GM21619 (cell line): ENCODE results near the gene NANOS2.
A peak's percentile ranks its signal among the peaks of the same experiment; 100 is the strongest.

Source experiments
- ATAC-seq: cut with Tn5 transposase; IDR thresholded peaks from one replicate; pipeline ENCODE4 v1.9.1; 2021; ENCODE audit not compliant: unreplicated experiment

NANOS2 gene

DNA sequence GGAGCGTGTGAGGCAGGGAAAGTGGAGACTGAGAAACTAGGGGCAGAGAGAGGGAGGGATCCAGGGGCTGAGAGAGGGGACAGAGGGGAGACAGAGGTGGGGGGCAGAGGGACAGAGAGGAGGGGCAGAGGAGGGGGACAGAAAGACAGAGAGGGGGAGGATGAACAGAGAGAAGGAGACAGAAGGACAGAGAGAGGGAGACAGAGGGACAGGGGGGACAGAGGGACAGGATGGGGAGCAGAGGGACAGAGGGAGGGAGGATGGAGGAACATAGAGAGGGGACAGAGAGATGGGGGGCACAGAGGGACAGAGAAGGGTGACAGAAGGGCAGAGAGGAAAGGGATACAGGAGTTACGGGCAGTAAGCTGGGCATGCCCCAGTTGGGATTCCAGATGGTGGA lies 14.7 kb upstream of the NANOS2 start:
- no peak for ATAC-seq

DNA sequence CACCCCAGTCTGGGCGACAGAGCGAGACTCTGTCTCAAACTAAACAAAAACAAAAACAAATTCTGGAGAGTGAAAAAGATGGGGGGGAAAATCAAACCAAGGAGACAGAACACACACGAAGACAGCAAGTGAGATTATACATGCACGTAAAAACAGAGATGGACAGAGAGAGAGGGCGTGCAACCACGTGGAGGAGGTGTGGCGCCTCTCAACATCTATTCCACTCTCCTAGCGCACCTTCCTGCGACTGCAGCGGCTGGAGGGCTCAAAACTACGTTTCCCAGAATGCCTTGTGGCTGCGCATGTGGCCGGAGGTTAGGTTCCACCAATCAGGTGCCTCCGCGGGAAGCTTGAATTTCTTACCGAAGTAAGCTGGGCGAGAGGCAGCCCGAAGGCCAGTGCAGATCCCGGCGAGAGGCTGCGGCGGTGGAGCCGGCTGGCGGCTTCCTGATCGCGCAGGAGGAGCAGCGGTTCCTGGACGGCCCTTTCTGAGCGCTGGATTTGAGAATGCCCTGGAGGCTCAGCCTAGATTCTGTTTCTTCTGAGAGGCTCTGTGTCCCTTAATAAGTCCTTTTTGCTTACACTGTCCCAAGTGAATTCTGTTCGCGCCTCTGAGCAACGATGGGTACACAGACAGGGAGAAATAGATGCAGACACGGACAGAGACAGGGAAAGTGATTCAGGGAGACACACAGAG lies 13.1 kb upstream of the NANOS2 start:
- ATAC-seq, result peak; percentile 82

DNA sequence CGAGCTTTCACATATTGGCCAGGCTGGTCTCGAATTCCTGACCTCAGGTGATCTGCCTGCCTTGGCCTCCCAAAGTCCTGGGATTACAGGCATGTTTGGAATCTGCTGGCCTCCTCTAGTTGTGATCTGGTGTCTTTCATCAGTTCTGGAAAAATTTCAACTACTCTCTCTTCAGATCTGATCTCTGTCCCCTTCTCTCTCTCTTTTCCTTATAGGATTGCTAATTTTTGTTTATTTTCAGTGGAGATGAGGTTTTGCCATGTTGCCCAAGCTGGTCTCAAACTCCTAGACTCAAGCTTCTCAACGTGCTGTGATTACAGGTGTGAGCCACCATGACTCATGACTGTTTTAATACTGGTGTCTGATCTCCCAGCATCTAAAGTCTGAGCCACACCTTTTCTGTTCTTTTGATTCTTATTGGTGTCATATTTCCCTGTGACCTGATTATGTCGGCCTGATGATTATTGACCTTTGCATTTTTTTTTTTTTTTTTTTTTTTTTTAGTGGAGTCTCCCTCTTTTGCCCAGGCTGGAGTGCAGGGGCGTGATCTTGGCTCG lies 10.4 kb upstream of the NANOS2 start:
- no peak for ATAC-seq

DNA sequence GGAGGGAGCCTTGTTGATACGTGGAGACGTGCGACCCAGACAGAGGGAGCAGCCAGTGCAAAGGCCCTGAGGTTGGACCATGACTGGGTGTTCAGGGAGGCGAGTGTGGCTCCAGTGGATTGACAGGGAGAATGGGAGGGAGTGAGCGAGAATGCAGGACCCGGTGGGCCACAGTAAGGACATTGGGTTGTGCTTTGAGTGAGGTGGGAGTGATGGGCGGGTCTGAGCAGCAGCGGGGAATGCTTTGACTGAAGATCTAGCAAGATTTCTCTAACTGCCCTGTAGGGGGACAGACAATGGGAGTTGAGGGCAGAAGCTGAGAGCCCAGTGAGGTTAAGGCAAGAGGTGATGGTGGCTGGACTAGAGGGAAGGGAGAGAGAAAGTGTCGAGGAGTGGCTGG lies 7.7 kb upstream of the NANOS2 start:
- ATAC-seq, result no peak

DNA sequence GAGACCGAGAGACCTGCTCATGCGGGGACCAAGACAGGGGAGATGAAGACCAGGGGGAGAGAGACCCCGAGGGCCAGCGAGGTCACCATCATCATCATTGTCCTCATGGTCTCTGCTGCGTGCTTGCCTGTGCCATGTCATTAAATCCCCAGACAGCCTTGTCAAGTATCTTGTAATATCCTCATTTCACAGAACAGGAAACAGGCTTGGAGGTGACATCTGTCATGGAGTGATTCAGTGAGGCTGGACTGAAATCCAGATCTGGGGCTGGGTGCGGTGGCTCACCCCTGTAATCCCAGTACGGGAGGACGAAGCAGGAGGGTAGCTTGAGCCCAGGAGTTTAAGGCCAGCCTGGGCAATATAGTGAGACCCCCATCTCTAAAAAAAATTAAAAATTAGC lies 5.9 kb upstream of the NANOS2 start:
- no peak for ATAC-seq

DNA sequence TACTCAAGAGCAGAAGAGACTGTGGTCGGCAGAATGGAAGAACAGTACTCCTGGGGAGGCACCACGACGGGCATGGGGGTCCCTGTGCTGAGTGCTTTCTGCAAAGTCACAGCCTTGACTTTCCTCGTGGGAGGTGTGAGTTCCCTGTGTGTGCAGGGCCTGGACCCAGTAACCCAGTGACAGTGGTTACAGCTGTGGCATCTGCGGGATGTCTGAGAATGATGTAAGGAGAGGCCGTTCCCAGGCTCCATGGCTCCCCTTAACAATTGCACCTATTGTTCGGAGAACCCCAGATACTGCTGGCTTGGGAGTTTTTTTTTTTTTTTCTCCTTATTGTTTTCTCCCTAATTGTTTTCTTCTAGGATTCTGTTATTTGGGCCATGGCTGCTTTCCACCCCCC lies 5.1 kb upstream of the NANOS2 start:
- no peak for ATAC-seq

DNA sequence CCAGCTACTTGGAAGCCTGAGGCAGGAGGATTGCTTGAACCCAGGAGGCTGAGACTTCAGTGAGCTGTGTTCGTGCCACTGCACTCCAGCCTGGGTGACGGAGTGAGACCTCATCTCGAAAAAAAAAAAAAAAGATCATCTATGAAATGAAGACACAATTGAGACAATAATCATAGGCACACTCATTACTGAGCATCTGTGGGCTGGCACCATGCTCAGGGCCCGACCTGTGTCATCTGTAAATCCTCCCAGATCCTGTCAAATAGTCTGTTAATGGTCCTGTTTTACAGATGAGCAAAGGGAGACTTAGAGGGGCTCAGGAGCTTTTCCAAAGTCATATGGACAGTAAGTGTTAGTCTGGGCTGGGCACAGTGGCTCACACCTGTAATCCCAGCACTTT lies 4.1 kb upstream of the NANOS2 start:
- ATAC-seq, result no peak

DNA sequence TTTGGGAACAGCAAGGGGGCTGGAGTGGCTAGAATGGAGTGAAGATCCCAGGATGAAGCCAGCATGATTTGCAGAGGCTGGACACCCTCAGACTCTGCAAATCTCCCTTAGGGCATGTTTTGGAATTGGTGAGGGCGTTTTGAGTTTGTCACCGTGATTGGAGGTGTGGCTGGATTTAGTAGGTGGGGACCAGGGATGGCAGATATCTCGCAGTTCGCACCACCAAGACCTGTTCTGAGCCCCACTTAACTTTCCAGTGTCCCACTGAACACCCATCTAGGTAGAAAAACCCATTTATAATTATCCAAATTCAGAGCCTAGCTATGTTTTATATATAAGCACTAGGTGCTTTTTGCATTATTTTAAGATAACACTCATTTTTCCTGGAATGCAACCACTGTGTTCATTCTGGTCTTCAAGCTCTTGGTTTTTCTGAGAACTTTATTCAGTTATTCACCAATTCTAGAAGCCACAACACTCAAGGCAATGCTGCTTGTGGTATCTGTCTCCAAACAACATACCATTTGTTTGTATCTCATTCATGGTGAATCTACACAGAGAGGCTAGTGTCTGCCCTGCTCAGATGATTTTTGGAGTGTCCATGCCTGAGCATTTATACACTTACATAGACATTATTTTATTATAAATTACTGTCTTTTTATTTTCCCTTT lies 3.0 kb upstream of the NANOS2 start:
- no peak for ATAC-seq

DNA sequence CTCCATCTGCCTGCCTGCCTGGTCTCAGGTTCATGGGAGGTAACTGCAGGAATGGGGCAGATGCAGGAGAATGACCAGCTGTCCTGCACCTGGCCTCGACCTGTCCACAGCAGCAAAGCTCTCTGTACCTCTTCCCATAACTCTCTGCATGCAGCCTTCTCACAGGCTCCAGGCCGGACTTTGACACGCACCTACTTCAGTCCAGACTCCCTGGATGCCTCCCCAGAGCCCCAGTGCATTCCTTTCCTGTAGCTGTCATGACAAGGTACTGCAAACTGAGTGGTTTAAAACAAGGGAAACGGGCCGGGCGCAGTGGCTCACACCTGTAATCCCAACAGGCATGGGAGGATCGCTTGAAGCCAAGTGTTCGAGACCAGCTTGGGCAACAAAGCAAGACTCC lies 3.3 kb downstream of the NANOS2 start:
- no peak for ATAC-seq

DNA sequence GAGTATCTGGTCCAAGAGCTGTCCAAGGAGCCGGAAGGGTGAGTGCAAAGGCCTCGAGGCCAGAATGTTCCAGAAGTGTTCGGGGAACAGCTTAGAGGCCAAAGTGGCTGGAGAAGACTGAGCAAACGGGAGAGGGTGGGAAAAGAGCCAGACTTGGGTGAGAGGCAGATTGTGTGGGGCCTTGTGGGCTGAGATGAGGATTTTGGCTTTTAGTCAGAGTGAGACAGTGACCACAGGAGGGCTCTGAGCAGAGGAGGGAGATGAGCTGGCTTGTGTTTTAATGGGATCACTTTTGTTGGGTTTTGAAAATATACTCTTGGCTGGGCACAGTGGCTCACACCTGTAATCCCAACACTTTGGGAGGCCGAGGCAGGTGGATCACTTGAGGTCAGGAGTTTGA lies 5.6 kb downstream of the NANOS2 start:
- ATAC-seq, result no peak

DNA sequence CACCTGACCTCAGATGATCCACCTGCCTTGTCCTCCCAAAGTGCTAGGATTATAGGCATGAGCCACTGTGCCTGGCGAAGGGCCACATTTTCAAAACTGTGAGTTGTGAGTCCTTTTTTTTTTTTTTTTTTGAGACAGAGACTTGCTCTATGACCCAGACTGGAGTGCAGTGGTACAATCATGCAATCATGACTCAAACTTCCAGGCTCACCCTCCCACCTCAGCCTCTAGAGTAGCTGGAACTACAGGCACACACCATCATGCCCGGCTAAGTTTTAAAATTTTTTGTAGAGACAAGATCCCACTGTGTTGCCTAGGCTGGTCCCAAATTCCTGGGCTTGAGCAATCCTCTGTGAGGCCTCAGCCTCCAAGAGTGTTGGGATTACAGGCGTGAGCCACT lies 8.4 kb downstream of the NANOS2 start:
- no peak for ATAC-seq

DNA sequence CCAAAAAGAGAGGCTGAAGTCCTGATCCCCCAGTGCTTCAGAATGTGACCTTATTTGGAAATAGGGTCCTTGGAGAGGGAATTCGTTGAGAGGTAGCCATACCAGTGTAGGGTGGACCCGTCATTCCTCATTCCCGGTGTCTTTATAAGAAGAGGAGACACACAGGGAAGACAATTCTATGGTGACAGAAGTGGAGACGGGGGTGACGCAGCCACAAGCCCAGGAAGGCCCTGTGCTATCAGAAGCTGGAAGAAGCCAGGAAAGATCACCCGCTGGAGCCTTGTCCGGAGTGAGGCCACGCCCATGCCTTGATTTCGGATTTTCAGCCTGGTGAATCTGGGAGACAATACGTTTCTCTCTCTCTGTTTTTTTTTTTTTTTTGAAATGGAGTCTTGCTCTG lies 9.6 kb downstream of the NANOS2 start:
- ATAC-seq, result no peak

DNA sequence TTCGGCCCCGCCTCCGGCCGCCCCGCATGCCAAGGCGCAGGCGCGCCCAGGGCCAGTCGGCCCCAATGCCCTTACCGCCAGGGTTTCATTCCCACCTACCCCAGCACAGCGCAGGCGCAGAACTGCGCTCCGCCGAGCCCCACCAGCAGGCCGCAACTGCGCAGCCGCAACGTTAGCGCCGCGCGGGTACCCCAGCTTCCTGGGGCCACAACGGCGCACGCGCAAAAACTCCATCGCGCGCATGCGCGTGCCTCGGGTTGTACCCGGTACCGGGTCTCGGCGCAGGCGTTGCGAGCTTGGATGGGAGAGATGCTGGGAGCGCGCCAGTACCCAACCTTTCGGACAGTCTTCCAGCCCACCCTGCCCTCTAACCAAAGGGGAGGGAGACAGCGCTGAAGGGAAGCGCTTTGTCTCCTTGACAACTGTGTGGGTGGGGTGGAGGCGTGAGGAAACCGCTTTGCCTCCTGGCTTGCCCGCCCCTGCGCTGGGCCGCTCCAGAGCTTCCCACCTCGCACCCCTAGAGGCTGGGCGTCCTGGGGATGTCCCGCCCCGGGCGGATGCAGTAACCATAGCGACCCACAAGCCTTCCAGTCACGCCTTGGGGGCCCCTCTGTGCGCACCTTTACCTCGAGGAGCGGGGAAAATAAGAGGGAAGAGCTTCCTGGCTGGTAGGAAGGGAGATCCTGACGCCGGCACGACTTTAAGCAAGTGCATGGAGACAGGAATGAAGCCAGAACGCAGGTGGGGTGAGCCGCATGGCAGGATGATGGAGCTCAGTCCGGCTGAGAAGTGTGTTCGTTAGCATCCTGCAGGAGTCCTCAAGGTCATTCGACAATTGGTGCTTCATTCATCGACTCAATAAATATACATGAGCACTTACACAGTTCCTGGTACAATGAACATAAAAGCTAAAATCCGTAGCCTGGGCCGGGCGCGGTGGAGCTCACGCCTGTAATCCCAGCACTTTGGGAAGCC lies 11.6 kb downstream of the NANOS2 start:
- peak; percentile 73 for ATAC-seq

DNA sequence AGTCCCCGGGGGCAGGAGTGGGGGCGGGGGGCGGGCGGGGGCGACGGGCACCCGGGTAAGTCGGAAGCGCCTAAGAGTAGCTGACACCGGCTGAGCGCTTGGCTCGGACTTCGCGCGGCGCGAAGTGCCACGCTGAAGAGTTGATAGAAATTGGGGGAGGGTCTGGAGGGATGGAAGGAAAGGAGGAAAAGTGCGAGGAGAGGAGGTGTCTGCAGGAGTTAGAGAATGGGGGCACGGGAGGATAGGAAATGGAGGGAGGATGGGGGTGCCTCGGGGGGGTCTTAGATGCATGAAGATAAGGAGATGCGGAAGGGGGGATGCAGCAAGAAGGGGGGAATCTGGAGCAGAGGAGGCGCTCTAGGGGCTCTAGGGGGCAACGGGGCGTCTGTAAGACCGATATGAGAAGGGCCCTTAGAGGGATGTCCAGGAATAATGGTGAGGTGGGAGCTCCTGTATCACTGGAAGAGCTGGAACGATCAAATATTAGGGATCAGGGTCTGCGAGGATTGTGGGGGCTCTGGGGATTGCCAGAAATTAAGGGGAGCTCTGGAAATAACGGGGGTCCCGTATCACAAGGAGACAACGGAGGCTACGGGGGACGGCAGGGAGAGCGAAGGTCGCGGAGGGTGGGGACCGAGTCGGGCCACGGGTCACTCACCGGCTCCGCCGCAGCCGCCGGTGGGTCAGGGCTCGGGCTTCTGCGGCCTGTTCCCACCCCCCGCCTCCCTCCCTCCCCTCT lies 12.5 kb downstream of the NANOS2 start, which contains the start of gene MYPOP:
Gene MYPOP (minus strand): TSS at position 702 of the 739 bp plus-strand sequence. CDS start 840 bp downstream, outside the sequence.
- ATAC-seq, result no peak

DNA sequence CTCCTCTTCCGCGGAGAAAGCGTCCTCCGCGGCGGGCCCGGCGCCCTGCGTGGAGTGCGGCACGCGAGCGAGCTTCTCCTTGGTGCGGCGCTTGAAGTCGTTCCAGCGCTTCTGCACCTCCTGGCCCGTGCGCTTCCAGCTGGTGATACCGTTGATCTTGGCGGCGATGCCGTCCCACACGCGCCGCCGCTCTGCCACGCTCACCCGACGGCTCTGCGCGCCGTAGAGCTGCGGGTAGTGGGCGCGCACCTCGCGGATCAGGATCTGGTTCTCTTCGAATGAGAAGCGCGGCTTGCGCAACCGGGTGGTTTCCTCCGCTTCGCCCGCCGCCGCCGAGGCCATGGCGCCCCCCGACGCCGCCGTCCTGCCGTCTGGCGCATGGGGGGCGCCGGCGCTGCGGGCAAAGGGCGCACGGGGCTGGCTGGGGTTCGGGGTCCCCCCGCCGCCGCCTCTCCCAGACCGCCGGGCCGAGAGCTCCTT lies 13.1 kb downstream of the NANOS2 start:
- ATAC-seq, result no peak

DNA sequence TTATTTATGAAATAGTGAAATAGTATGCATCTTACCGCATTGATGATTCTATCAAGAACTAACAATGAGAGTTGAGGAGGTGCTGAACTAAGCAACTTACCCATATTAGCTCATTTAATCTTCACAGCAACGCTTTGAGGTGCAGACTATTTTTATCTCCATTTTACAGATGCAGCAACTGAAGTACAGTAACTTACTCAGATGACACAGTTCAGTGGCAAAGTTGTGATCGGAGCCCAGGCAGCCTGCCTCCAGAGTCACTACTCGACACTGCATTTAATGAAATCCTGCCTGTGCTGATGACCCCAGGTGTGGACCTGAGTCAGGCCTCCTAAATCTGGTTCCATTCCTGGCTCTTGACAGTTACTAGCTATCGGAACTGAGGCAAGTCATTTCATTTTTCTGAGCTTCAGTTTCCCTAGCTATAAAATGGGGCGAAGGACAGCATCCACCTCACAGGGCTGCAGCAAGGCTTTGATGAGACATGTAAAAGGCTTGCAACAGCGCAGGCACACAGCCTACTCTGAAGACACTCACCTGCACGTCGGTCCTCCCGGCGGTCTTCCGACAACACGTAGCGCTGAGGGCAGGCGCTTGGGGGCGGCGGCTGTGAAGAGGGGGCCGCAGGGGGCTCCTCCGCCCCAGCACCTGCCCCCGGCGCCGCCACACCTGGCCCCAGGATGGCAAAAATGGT lies 13.7 kb downstream of the NANOS2 start:
- ATAC-seq, result no peak

DNA sequence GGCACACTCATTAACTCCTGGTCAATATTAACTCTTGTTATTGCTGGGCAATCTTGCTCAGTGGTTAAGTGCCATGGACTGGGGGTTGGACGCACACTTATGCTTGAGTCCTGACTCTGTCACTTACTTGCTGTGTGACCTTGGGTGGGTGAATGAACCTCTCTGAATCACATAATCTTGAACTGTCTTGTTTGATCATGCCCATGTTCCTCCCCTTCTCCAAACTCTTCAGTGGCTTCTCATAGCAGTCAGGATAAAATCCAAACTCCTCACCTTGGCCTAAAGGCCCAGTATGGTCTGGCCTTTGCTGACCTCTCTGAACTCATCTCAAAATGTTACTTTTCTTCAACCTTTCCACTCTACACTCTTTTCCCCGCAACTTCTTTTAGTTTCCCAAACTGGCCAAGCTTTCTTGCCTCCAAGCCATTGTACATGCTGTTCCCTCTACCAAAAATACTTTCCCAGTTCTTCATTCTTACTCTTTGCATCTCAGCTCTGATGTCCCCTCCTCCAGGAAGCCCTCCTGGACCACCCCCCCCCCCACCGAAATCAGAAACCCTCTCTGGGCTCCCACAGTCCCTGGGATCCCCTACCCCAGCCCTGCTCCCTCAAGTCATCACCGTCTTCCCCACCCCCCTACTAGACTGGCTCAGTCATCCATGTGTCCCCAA lies 14.5 kb downstream of the NANOS2 start:
- ATAC-seq, result no peak

DNA sequence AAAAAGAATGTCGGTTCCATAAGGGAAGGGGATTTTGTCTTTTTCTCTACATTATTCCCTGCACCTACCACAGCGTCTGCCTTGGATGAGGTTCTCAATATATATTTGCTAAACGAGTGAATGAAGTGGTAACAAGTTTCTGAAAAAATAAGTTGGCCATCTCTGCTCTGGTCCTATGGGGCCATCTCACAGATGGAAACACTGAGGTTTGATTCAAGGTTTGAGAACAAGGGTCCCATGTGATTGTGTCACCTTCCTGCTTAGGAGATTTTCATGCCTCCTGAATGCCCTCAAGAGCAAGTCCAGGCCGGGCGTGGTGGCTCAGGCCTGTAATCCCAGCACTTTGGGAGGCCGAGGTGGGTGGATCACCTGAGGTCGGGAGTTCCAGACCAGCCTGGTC lies 15.3 kb downstream of the NANOS2 start:
- ATAC-seq, result no peak

DNA sequence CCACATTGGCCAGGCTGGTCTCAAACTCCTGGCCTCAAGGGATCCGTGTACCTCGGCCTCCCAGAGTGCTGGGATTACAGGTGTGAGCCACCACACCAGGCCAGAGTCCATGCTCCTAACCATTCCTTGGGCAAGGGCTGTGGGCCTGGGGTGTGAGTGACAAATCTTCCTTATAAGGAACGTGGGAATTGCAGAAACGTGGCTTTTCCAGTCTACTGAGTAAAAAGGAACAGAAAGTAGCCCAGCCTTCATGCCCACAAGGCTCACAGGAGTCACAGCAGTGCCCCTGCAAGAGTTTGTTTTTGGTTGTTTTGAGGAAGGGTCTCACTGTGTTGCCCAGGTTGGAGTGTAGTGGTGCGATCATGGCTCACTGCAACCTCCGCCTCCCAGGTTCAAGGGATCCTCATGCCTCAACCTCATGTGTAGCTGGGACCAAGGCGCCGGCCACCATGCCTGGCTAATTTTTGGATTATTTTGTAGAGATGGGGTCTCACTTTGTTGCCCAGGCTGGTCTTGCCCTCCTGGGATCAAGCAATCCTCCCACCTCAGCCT lies 17.2 kb downstream of the NANOS2 start:
- ATAC-seq, result no peak
